HepG2 (cell line): ENCODE data around the gene RAP1GAP2. TPM values are rescaled to one million over a fixed set of nuclear protein-coding genes. Genes with fewer than 3 reads are reported as not detected.

Experiments used
- GZF1 ChIP-seq: sonication (generic); formaldehyde crosslinking; IDR thresholded peaks from 2 replicates; pipeline ENCODE4 v1.5.1; 2020; ENCODE audit warnings: mild to moderate bottlenecking, missing genetic modification reagents
- MATR3 ChIP-seq: sonication (generic); formaldehyde crosslinking; IDR thresholded peaks from 2 replicates; pipeline ENCODE4 v1.4.0; 2020; ENCODE audit warnings: missing genetic modification reagents
- NAIF1 ChIP-seq: sonication (generic); formaldehyde crosslinking; IDR thresholded peaks from 2 replicates; pipeline ENCODE4 v1.5.0; 2020; ENCODE audit warnings: mild to moderate bottlenecking, missing genetic modification reagents, borderline replicate concordance
- NBN ChIP-seq: fragments of 450-650 bp; conservative IDR thresholded peaks from 2 replicates; pipeline ENCODE4 v1.6.1; 2017
- NFYB ChIP-seq: sonication (generic); formaldehyde crosslinking; IDR thresholded peaks from 2 replicates; pipeline ENCODE4 v1.4.0; 2020; ENCODE audit warnings: missing genetic modification reagents
- NR2F6 ChIP-seq, 2 experiments: IDR thresholded peaks; 2 replicates each; pipeline ENCODE4 v1.6.1; 2016; ENCODE audit warnings: antibody characterized with exemption in 1 of 2, mild to moderate bottlenecking in 1 of 2
- REXO4 ChIP-seq: sonication (generic); formaldehyde crosslinking; IDR thresholded peaks from 2 replicates; pipeline ENCODE4 v1.8.0; 2022; ENCODE audit warnings: missing genetic modification reagents, mild to moderate bottlenecking, borderline replicate concordance
- SAP130 ChIP-seq: IDR thresholded peaks from 2 replicates; pipeline ENCODE4 v1.6.1; 2016; ENCODE audit warnings: low read depth
- ZFP36L1 ChIP-seq: sonication (generic); formaldehyde crosslinking; IDR thresholded peaks from 2 replicates; pipeline ENCODE4 v1.8.0; 2022; ENCODE audit warnings: mild to moderate bottlenecking, missing genetic modification reagents, moderate library complexity
- ZIK1 ChIP-seq: sonication (generic); formaldehyde crosslinking; IDR thresholded peaks from 2 replicates; pipeline ENCODE4 v1.5.0; 2020; ENCODE audit warnings: mild to moderate bottlenecking, low read depth, missing genetic modification reagents, borderline replicate concordance
- ZKSCAN5 ChIP-seq: sonication (generic); formaldehyde crosslinking; IDR thresholded peaks from 2 replicates; pipeline ENCODE4 v1.5.1; 2020; ENCODE audit warnings: mild to moderate bottlenecking, missing genetic modification reagents
- ZNF143 ChIP-seq: sonication (generic); formaldehyde crosslinking; IDR thresholded peaks from 2 replicates; pipeline ENCODE4 v1.4.0; 2020; ENCODE audit warnings: missing genetic modification reagents
- ZNF446 ChIP-seq: sonication (generic); formaldehyde crosslinking; IDR thresholded peaks from 2 replicates; pipeline ENCODE4 v1.5.0; 2020; ENCODE audit warnings: mild to moderate bottlenecking, missing genetic modification reagents
- polyA plus RNA-seq, 8 experiments: library from polyadenylated mRNA; depleted of rRNA in 3 of 8; stranded (reverse) in 7 of 8; unstranded in 1 of 8; fragments of >200 nt; fragmentation: Illumina TruSeq in 4 of 8; extraction: Trizol in 4 of 8; gene quantifications; 2 replicates each; pipeline versions ENCODE4 v1.2.1 to v1.2.3, GENCODE V29; 2011 to 2016; ENCODE audit warnings: low read depth in 4 of 8, missing spikeins in 1 of 8, mixed read lengths in 1 of 8; ENCODE audit not compliant: insufficient read depth in 1 of 8
- total RNA-seq, 5 experiments: library from RNA; depleted of rRNA; stranded (reverse); fragments of >200 nt; fragmentation: Illumina TruSeq; extraction: Trizol; gene quantifications; 2 replicates each; pipeline ENCODE4 v1.2.3, GENCODE V29; 2016; ENCODE audit warnings: low read depth in 1 of 5
- TF ChIP-seq, protein P1 (sequence below), 2 experiments: sonication (generic) in 1 of 2; formaldehyde crosslinking in 1 of 2; IDR thresholded peaks; 2 replicates each; pipeline versions ENCODE4 v1.4.0 to v1.6.1; 2018 to 2020; ENCODE audit warnings: missing genetic modification reagents in 2 of 2, borderline replicate concordance in 1 of 2, low read depth in 1 of 2, mild to moderate bottlenecking in 1 of 2, missing biosample characterization in 1 of 2
- TF ChIP-seq, protein P2 (sequence below): sonication (generic); formaldehyde crosslinking; IDR thresholded peaks from 2 replicates; pipeline ENCODE4 v1.5.1; 2020; ENCODE audit warnings: missing genetic modification reagents, mild to moderate bottlenecking, borderline replicate concordance
- TF ChIP-seq, protein P3 (sequence below): sonication (generic); formaldehyde crosslinking; IDR thresholded peaks from 2 replicates; pipeline ENCODE4 v1.4.0; 2020; ENCODE audit warnings: missing genetic modification reagents
- TF ChIP-seq, protein P4 (sequence below): sonication (generic); formaldehyde crosslinking; IDR thresholded peaks from 2 replicates; pipeline ENCODE4 v1.9.0; 2021; ENCODE audit warnings: missing genetic modification reagents, borderline replicate concordance
- TF ChIP-seq, protein P5 (sequence below): sonication (generic); formaldehyde crosslinking; IDR thresholded peaks from 2 replicates; pipeline ENCODE4 v1.4.0; 2020; ENCODE audit warnings: missing genetic modification reagents
- TF ChIP-seq, protein P6 (sequence below): IDR thresholded peaks from 2 replicates; pipeline ENCODE4 v1.6.1; 2018; ENCODE audit warnings: missing genetic modification reagents, mild to moderate bottlenecking, missing compliant biosample characterization

RAP1GAP2 gene
- total and polyA plus RNA-seq, 2 of the 13 experiments (the other 11 are each of a cell fraction or from before 2014, with no cell fraction given) = 10.9 to 12.0 TPM

DNA sequence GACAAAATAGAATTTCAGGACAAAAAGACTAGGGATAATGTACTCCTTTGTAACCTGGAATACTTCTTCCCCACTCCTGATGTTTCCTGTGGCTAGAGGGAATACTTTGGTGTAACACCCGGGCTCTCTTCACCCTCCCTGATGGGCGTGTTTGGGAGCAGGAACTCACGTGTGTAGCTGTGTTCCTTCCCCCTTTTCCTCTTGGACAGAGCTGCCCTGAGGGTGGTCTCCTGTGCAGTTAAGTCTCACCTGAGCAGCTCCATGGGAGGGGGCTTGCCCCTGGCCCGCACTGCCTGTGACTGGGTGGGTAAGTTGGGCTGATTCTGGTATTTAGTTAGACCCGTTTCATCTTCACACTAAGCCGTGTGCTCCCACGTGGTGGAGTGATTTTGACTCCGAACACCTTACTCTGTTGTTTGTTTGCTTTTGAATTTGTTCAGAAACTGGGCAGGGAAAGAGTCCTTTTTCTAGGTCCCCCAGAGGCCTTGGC is 179.3 kb downstream of the RAP1GAP2 start (continued):
- TF ChIP-seq, protein P1, sequence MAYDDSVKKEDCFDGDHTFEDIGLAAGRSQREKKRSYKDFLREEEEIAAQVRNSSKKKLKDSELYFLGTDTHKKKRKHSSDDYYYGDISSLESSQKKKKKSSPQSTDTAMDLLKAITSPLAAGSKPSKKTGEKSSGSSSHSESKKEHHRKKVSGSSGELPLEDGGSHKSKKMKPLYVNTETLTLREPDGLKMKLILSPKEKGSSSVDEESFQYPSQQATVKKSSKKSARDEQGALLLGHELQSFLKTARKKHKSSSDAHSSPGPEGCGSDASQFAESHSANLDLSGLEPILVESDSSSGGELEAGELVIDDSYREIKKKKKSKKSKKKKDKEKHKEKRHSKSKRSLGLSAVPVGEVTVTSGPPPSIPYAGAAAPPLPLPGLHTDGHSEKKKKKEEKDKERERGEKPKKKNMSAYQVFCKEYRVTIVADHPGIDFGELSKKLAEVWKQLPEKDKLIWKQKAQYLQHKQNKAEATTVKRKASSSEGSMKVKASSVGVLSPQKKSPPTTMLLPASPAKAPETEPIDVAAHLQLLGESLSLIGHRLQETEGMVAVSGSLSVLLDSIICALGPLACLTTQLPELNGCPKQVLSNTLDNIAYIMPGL (CRISPR knock-in tag; IDR thresholded peaks at IDR 0.05; ENCODE audit: borderline replicate concordance in 1 of 2, low read depth in 1 of 2) = peak; percentile 72 to 88
- no peak for TF ChIP-seq ZNF446 (CRISPR knock-in tag)
- no peak for TF ChIP-seq ZKSCAN5 (CRISPR knock-in tag)
- peak; percentile 79; the same call in 1 of the 2 replicates for TF ChIP-seq ZIK1
- no peak for TF ChIP-seq REXO4
- TF ChIP-seq, protein P2, sequence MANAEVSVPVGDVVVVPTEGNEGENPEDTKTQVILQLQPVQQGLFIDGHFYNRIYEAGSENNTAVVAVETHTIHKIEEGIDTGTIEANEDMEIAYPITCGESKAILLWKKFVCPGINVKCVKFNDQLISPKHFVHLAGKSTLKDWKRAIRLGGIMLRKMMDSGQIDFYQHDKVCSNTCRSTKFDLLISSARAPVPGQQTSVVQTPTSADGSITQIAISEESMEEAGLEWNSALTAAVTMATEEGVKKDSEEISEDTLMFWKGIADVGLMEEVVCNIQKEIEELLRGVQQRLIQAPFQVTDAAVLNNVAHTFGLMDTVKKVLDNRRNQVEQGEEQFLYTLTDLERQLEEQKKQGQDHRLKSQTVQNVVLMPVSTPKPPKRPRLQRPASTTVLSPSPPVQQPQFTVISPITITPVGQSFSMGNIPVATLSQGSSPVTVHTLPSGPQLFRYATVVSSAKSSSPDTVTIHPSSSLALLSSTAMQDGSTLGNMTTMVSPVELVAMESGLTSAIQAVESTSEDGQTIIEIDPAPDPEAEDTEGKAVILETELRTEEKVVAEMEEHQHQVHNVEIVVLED (CRISPR knock-in tag) = peak; percentile 24; the same call in 1 of the 2 replicates
- no peak for TF ChIP-seq NBN
- TF ChIP-seq, protein P3, sequence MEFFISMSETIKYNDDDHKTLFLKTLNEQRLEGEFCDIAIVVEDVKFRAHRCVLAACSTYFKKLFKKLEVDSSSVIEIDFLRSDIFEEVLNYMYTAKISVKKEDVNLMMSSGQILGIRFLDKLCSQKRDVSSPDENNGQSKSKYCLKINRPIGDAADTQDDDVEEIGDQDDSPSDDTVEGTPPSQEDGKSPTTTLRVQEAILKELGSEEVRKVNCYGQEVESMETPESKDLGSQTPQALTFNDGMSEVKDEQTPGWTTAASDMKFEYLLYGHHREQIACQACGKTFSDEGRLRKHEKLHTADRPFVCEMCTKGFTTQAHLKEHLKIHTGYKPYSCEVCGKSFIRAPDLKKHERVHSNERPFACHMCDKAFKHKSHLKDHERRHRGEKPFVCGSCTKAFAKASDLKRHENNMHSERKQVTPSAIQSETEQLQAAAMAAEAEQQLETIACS (CRISPR knock-in tag) = no peak
- TF ChIP-seq NAIF1 = 0 out of 2 replicates have a peak, but pooled peaks have one; percentile 32
- TF ChIP-seq, protein P4, sequence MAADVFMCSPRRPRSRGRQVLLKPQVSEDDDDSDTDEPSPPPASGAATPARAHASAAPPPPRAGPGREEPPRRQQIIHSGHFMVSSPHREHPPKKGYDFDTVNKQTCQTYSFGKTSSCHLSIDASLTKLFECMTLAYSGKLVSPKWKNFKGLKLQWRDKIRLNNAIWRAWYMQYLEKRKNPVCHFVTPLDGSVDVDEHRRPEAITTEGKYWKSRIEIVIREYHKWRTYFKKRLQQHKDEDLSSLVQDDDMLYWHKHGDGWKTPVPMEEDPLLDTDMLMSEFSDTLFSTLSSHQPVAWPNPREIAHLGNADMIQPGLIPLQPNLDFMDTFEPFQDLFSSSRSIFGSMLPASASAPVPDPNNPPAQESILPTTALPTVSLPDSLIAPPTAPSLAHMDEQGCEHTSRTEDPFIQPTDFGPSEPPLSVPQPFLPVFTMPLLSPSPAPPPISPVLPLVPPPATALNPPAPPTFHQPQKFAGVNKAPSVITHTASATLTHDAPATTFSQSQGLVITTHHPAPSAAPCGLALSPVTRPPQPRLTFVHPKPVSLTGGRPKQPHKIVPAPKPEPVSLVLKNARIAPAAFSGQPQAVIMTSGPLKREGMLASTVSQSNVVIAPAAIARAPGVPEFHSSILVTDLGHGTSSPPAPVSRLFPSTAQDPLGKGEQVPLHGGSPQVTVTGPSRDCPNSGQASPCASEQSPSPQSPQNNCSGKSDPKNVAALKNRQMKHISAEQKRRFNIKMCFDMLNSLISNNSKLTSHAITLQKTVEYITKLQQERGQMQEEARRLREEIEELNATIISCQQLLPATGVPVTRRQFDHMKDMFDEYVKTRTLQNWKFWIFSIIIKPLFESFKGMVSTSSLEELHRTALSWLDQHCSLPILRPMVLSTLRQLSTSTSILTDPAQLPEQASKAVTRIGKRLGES (CRISPR knock-in tag) = peak; percentile 22; the same call in 1 of the 2 replicates
- TF ChIP-seq NR2F6 (IDR thresholded peaks at IDR 0.05) = no peak
- peak; percentile 57; the same call in 1 of the 2 replicates for TF ChIP-seq NR2F6 (CRISPR knock-in tag; IDR thresholded peaks at IDR 0.05)
- peak; percentile 54; the same call in 1 of the 2 replicates for TF ChIP-seq ZNF143 (CRISPR knock-in tag)
- no peak for TF ChIP-seq GZF1 (CRISPR knock-in tag)
- TF ChIP-seq, protein P5, sequence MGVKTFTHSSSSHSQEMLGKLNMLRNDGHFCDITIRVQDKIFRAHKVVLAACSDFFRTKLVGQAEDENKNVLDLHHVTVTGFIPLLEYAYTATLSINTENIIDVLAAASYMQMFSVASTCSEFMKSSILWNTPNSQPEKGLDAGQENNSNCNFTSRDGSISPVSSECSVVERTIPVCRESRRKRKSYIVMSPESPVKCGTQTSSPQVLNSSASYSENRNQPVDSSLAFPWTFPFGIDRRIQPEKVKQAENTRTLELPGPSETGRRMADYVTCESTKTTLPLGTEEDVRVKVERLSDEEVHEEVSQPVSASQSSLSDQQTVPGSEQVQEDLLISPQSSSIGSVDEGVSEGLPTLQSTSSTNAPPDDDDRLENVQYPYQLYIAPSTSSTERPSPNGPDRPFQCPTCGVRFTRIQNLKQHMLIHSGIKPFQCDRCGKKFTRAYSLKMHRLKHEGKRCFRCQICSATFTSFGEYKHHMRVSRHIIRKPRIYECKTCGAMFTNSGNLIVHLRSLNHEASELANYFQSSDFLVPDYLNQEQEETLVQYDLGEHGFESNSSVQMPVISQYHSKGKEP (CRISPR knock-in tag) = peak; percentile 79
- TF ChIP-seq, protein P6, sequence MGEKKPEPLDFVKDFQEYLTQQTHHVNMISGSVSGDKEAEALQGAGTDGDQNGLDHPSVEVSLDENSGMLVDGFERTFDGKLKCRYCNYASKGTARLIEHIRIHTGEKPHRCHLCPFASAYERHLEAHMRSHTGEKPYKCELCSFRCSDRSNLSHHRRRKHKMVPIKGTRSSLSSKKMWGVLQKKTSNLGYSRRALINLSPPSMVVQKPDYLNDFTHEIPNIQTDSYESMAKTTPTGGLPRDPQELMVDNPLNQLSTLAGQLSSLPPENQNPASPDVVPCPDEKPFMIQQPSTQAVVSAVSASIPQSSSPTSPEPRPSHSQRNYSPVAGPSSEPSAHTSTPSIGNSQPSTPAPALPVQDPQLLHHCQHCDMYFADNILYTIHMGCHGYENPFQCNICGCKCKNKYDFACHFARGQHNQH (CRISPR knock-in tag) = peak; percentile 77; the same call in 1 of the 2 replicates
- no peak for TF ChIP-seq MATR3 (CRISPR knock-in tag)
- no peak for TF ChIP-seq ZFP36L1 (CRISPR knock-in tag)
- peak; percentile 96 for TF ChIP-seq SAP130 (CRISPR knock-in tag)
- peak; percentile 37; the same call in 1 of the 2 replicates for TF ChIP-seq NFYB (CRISPR knock-in tag)
